ENCODE results near the gene PICALM.
"Not testable (repeated sequence)": the region's sequence is repeated elsewhere in the genome, so short reads cannot be mapped to it uniquely, and the experiment has no call there.

Gene PICALM

DNA sequence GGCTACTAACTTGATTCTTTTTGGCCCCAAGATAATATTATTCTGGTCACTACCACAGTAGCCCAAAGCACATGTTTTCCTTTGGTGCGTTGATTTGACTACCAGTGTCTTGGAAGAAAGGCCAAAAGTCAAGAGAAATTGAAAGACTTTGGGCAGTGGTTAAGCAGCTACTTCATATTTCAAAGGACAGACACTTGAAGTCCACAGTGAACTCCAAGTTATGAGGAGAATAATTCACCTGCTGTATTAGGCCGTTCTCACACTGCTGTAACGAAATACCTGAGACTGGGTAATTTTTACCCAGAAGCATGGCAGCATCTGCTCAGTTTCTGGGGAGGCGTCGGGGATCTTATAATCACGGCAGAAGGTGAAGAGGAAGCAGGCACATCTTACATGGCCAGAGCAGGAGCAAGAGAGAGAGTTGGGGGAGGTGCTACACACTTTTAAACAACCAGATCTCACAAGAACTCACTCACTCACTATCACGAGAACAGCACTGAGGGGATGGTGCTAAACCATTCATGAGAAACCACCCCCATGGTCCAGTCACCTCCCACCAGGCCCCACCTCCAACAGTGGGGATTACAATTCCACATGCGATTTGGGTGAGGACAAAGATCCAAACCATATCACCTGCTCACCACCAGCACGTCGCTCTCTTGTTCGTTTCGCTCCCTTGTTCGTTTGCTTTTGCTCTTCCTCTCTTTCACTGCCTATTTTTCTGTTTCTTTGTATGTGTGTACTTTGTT lies 40.2 kb upstream of the PICALM start:
- DNase-seq (ENCODE audit: extremely low spot score), result no peak
- CTCF ChIA-PET, result interaction anchor here (0.9 to 1.0 kb wide), 4 partner anchors 10 to 182 kb away, joined by 3 read pairs; no protein-coding TSS in a partner anchor
- TF ChIP-seq, protein P1, sequence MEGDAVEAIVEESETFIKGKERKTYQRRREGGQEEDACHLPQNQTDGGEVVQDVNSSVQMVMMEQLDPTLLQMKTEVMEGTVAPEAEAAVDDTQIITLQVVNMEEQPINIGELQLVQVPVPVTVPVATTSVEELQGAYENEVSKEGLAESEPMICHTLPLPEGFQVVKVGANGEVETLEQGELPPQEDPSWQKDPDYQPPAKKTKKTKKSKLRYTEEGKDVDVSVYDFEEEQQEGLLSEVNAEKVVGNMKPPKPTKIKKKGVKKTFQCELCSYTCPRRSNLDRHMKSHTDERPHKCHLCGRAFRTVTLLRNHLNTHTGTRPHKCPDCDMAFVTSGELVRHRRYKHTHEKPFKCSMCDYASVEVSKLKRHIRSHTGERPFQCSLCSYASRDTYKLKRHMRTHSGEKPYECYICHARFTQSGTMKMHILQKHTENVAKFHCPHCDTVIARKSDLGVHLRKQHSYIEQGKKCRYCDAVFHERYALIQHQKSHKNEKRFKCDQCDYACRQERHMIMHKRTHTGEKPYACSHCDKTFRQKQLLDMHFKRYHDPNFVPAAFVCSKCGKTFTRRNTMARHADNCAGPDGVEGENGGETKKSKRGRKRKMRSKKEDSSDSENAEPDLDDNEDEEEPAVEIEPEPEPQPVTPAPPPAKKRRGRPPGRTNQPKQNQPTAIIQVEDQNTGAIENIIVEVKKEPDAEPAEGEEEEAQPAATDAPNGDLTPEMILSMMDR (IDR thresholded peaks at IDR 0.05; ENCODE audit: control extremely low read depth, extremely low read depth, low read depth, missing control alignments), result no peak
- POLR2A ChIA-PET, result no interaction called here

DNA sequence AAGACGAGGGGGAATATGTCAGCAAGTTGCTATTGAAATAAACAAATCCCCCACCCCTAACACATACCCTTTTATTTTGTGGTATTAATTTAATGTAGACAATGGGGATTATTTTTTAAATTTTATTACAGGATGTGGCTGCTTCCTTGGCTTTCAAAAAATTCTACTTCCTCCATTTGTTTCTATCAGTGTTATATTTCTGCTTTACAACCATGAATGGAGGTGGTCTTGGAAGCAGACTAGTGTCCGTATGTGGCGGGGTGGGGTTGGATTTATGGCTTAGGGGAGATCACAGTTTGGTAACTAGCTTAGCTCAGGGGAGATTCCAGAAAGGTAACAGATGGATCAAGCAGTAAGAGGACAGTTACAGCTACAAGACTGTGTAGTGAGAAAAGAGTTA lies 39.3 kb upstream of the PICALM start:
- ChIA-PET CTCF (interaction anchor here (0.9 to 1.2 kb wide), 6 partner anchors 8 to 183 kb away, joined by 3 read pairs; no protein-coding TSS in a partner anchor), POLR2A (no interaction called here)
- no peak for DNase-seq (ENCODE audit: extremely low spot score)
- TF ChIP-seq, protein P1 (IDR thresholded peaks at IDR 0.05; ENCODE audit: control extremely low read depth, extremely low read depth, low read depth, missing control alignments), result no peak

DNA sequence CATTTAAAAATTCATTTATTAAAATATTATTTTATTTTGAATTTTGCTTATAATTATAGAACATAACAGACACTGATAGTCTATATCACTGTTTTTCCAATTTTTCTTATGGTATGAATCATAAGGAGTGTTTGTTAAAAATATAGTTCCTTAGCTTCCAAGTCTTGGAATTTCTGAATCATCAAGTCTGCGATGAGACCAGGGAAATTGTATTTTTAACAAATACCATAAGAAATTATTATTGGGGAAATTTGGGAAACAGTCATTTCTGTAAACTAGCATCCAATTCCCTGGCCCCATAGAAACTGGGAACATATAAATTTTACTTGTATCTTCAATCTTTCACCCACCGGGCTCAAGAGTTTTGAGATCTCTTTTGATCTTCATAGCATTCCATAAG lies 38.0 kb upstream of the PICALM start:
- TF ChIP-seq, protein P1 (IDR thresholded peaks at IDR 0.05; ENCODE audit: control extremely low read depth, extremely low read depth, low read depth, missing control alignments), result no peak
- ChIA-PET CTCF (no interaction called here), POLR2A (no interaction called here)
- no peak for DNase-seq (ENCODE audit: extremely low spot score)

DNA sequence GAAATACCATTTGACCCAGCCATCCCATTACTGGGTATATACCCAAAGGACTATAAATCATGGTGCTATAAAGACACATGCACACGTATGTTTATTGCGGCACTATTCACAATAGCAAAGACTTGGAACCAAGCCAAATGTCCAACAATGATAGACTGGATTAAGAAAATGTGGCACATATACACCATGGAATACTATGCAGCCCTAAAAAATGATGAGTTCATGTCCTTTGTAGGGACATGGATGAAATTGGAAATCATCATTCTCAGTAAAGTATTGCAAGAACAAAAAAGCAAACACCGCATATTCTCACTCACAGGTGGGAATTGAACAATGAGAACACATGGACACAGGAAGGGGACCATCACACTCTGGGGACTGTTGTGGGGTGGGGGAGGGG lies 37.1 kb upstream of the PICALM start:
- CTCF ChIA-PET; POLR2A ChIA-PET; DNase-seq (ENCODE audit: extremely low spot score): not testable (repeated sequence)

DNA sequence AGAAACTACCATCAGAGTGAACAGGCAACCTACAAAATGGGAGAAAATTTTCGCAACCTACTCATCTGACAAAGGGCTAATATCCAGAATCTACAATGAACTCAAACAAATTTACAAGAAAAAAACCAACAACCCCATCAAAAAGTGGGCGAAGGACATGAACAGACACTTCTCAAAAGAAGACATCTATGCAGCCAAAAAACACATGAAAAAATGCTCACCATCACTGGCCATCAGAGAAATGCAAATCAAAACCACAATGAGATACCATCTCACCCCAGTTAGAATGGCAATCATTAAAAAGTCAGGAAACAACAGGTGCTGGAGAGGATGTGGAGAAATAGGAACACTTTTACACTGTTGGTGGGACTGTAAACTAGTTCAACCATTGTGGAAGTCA lies 36.7 kb upstream of the PICALM start:
- POLR2A ChIA-PET; DNase-seq (ENCODE audit: extremely low spot score); CTCF ChIA-PET: not testable (repeated sequence)

DNA sequence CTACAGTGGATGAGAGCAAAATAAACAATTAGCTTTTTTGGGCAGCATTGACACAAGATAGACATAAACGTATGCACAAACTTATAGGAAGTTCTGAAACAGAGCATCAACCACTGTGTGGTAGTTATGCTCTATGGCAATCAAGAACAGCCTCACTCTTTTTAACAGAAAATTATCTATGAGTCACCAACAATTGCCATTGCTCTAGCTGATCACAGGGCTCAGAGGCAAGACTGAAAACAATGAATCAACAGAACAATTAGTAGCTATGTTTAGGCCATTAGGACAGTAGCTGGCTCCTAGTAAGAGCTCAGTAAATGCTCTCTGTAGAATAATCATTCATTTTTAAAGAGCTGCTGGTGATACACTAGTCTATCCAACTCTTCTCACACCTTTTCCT lies 34.9 kb upstream of the PICALM start:
- DNase-seq (ENCODE audit: extremely low spot score), result no peak
- POLR2A ChIA-PET, result no interaction called here

DNA sequence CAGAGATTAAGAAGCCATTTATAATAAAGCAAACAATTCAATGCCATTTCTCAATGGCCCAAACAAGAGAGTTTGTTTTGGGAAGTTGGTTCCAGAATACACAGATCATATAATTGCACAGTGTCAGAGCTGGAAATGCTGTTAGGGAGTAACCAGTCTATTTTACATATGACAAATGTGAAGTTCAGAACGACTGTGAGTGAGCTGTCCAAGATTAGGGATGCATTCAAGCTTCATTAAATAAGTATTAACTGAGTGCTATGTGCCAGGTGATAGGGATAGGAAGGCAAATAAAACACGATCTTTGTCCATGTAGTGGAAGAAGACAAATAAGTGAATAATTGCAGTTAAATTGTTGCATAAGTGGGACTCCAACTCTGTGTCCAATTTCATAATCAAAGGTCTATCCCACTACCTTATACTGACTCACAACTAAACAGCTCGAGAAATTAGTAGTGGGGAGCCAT lies 33.1 kb upstream of the PICALM start:
- DNase-seq (ENCODE audit: extremely low spot score), result no peak
- CTCF ChIA-PET, result interaction anchor here (0.7 to 2.1 kb wide), 4 partner anchors 10 to 31 kb away, joined by 3 to 6 read pairs (median 4); no protein-coding TSS in a partner anchor
- POLR2A ChIA-PET, result interaction anchor here (0.6 kb wide), 1 partner anchor 93 kb away, joined by 5 read pairs; no protein-coding TSS in a partner anchor
- TF ChIP-seq, protein P1 (IDR thresholded peaks at IDR 0.05; ENCODE audit: control extremely low read depth, extremely low read depth, low read depth, missing control alignments), result no peak

More for the DNA sequence above, 34.9 kb upstream of the PICALM start:
- CTCF ChIA-PET, result interaction anchor here (1.0 to 1.7 kb wide), 7 partner anchors 13 to 61 kb away, joined by 3 to 5 read pairs (median 3); no protein-coding TSS in a partner anchor
- TF ChIP-seq, protein P1 (IDR thresholded peaks at IDR 0.05; ENCODE audit: control extremely low read depth, extremely low read depth, low read depth, missing control alignments), result no peak
